Measurements from ENCODE around the gene ZBTB16.

- TF ChIP-seq CTCF (IDR thresholded peaks at IDR 0.05; ENCODE audit: low read depth, low read length) (no peak), MAX (IDR thresholded peaks at IDR 0.05; ENCODE audit: low read depth, low read length) (no peak), POLR2A (IDR thresholded peaks at IDR 0.05; ENCODE audit: extremely low read depth, insufficient read length) (no peak)
Observed at GRCh38 chr11:114131461-114131864, 72.0 kb downstream of the ZBTB16 start.

Data from NB4 (cell line).